MCF 10A (cell line): ENCODE measurements around the gene SUV39H1. TPM values are rescaled to one million over a fixed set of nuclear protein-coding genes. Genes with fewer than 3 reads are reported as not detected.

ENCODE experiments used
- BruUV-seq: library from RNA; stranded (reverse); fragments of 400-500 nt; replicated peaks from 2 replicates; lab custom pipeline; 2021; lab: Mats Ljungman, UMichigan
- CTCF ChIA-PET: fragments of 300-600 bp; sonication (Branson Sonifier 250); formaldehyde crosslinking; extraction: SDS; loops from one replicate; lab custom pipeline; 2021; ENCODE audit warnings: antibody characterized with exemption, inconsistent platforms; lab: Yijun Ruan, JAX
- POLR2A ChIA-PET: fragments of 300-600, 350-650 bp; sonication (Branson Sonifier 250); formaldehyde crosslinking; extraction: SDS; loops from one replicate; lab custom pipeline; 2020; ENCODE audit warnings: antibody characterized with exemption, inconsistent platforms; lab: Yijun Ruan, JAX
- DNase-seq: peaks from one replicate; pipeline ENCODE4 v3.0.0-alpha.2; 2018; ENCODE audit not compliant: unreplicated experiment
- H3K27ac Mint-ChIP-seq: one replicate; pipeline ENCODE4 v1.8.0; 2022; ENCODE audit warnings: mild to moderate bottlenecking, low read depth, mixed read lengths; ENCODE audit not compliant: unreplicated experiment
- H3K27me3 Mint-ChIP-seq: one replicate; pipeline ENCODE4 v1.8.0; 2022; ENCODE audit warnings: mixed read lengths; ENCODE audit not compliant: insufficient read depth, unreplicated experiment
- H3K36me3 Mint-ChIP-seq: one replicate; pipeline ENCODE4 v1.8.0; 2022; ENCODE audit warnings: mild to moderate bottlenecking, moderate library complexity, mixed read lengths; ENCODE audit not compliant: insufficient read depth, unreplicated experiment
- H3K4me1 Mint-ChIP-seq: one replicate; pipeline ENCODE4 v1.8.0; 2022; ENCODE audit warnings: mixed read lengths; ENCODE audit not compliant: insufficient read depth, unreplicated experiment
- H3K4me3 Mint-ChIP-seq: one replicate; pipeline ENCODE4 v1.8.0; 2022; ENCODE audit warnings: mild to moderate bottlenecking, moderate library complexity, mixed read lengths; ENCODE audit not compliant: unreplicated experiment
- H3K9me3 Mint-ChIP-seq: one replicate; pipeline ENCODE4 v1.8.0; 2022; ENCODE audit warnings: mixed read lengths; ENCODE audit not compliant: unreplicated experiment
- CTCF ChIP-seq: fragments of 200-600 bp; IDR thresholded peaks from one replicate; pipeline ENCODE4 v1.8.0; 2022; ENCODE audit warnings: antibody characterized with exemption, mild to moderate bottlenecking; ENCODE audit not compliant: unreplicated experiment
- intact Hi-C: fragments of 100-400 bp; cut with micrococcal nuclease; formaldehyde crosslinking; loops from 2 replicates; pipeline ENCODE4 v1.14.1; 2022
- total RNA-seq: library from RNA; stranded (reverse); gene quantifications from 2 replicates; pipeline ENCODE4 v1.2.3, GENCODE V29; 2022

The SUV39H1 gene
- total RNA-seq, 1 experiment from 2014 or later: 8.7 TPM

- BruUV-seq: no TSS peak
- H3K9me3 Mint-ChIP-seq: peaks cover 8% of the 10 kb centered on the region
- no peak for TF ChIP-seq CTCF
- DNase-seq: no peak
- POLR2A ChIA-PET: no interaction called here
- peaks cover 18% of the 10 kb centered on the region for H3K4me1 Mint-ChIP-seq
- H3K36me3 Mint-ChIP-seq: no peaks in the 10 kb centered on the region
- CTCF ChIA-PET: interaction anchor here (1.8 kb wide), 1 partner anchor 63 kb away, joined by 5 read pairs; no protein-coding TSS in a partner anchor
- intact Hi-C loops: no loop called here
- no peak overlapping the region for H3K4me3 Mint-ChIP-seq
- H3K27me3 Mint-ChIP-seq: no peaks in the 10 kb centered on the region
- no peak overlapping the region for H3K27ac Mint-ChIP-seq
Measured at GRCh38 chrX:48711162-48711928, 14.8 kb downstream of the SUV39H1 start.

- DNase-seq: no peak
- Mint-ChIP-seq H3K27me3 (no peaks in the 10 kb centered on the region), H3K9me3 (peaks cover 8% of the 10 kb centered on the region), H3K27ac (no peak overlapping the region), H3K4me1 (peaks cover 18% of the 10 kb centered on the region), H3K4me3 (no peak overlapping the region), H3K36me3 (no peaks in the 10 kb centered on the region)
- no peak for TF ChIP-seq CTCF
- BruUV-seq: no TSS peak
- CTCF ChIA-PET: interaction anchor here (1.8 kb wide), 1 partner anchor 64 kb away, joined by 5 read pairs; no protein-coding TSS in a partner anchor
- POLR2A ChIA-PET: no interaction called here
- intact Hi-C loops: no loop called here
Measured at GRCh38 chrX:48711929-48712505, 15.5 kb downstream of the SUV39H1 start.

GRCh38 chrX:48713847-48714246 is 17.3 kb downstream of the SUV39H1 start:
- Mint-ChIP-seq H3K27me3 (no peaks in the 10 kb centered on the region), H3K36me3 (no peaks in the 10 kb centered on the region), H3K4me3 (no peak overlapping the region), H3K27ac (no peak overlapping the region), H3K9me3 (peaks cover 16% of the 10 kb centered on the region), H3K4me1 (peaks cover 18% of the 10 kb centered on the region)
- intact Hi-C loops: no loop called here
- TF ChIP-seq CTCF: no peak
- ChIA-PET CTCF (no interaction called here), POLR2A (no interaction called here)
- no peak for DNase-seq
- no TSS peak for BruUV-seq

- TF ChIP-seq CTCF: no peak
- intact Hi-C loops: no loop called here
- H3K9me3 Mint-ChIP-seq: peaks cover 16% of the 10 kb centered on the region
- CTCF ChIA-PET: no interaction called here
- POLR2A ChIA-PET: no interaction called here
- H3K27me3 Mint-ChIP-seq: no peaks in the 10 kb centered on the region
- no peaks in the 10 kb centered on the region for H3K36me3 Mint-ChIP-seq
- H3K4me1 Mint-ChIP-seq: peaks cover 18% of the 10 kb centered on the region
- DNase-seq: no peak
- H3K27ac Mint-ChIP-seq: no peak overlapping the region
- no peak overlapping the region for H3K4me3 Mint-ChIP-seq
- no TSS peak for BruUV-seq
Measured at GRCh38 chrX:48714573-48714972, 18.0 kb downstream of the SUV39H1 start.
